Measurements from ENCODE around the gene RAP1GAP2.
"Not testable (repeated sequence)": the region's sequence is repeated elsewhere in the genome, so short reads cannot be mapped to it uniquely, and the experiment has no call there.

Gene RAP1GAP2

DNA sequence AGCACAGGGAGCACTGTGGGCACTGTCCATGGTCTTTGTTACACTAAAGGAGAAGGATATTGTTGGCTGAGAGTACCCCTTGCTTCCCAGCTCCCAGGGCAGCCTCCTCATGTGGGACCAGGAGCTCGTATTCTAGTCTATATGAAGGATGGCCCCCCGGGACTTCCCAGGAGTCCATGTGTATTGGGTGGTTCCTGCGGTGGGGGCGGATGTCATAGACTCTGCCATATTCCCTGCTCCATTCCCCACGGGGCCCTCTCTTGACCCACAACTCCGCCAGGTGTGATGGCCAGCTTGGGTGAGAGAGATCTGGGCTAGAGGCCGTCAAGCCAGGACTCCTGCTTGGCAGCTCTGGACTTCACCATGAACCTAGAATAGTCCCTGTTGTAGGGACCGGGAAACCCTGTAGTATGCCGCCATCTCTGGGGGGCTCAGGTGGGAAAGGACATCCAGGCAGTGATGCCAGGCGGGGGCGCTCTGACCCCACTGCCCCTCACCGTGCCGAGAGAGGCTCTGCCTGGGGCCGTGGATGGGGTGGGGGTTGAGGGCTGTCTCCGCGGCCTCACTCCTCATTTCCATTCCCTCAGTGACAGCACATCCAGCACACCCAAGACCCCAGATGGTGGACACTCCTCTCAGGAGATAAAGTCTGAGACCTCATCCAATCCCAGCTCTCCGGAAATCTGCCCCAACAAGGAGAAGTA is 229.3 kb downstream of the RAP1GAP2 start:
- no peak for DNase-seq (ENCODE audit: low spot score)

DNA sequence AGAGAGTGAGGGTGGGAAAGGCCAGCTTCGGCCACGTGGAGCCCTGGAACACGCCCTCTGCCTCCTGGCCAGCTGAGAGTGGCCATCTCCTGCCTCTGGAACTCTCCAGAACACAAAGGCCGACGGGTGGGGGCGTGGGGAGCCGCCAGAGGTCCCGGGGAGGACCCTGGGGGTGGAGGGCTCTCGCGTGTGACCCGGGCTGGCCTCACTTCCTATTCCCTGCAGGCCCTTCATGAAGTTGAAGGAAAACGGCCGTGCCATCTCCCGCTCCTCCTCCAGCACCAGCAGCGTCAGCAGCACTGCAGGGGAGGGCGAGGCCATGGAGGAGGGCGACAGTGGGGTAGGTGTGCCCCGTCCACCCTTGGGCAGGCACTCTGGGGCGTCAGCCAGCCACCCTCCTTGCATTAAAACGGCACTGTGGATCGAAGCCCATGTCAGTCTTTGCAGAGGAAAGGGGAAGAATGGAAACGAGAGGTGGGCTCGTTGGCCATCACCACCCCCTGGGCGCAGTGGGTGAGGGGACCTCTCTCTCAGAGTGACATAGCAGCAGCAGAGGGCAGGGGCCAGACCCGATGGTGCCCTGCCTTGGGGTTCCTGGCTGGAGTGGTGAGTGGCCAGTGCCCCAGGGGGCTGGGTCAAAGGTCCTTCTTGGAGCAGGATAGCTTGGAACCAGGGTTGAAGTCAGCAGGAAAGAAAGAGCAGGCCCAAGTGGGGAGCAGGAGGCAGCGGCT is 230.1 kb downstream of the RAP1GAP2 start:
- DNase-seq (ENCODE audit: low spot score), result no peak

DNA sequence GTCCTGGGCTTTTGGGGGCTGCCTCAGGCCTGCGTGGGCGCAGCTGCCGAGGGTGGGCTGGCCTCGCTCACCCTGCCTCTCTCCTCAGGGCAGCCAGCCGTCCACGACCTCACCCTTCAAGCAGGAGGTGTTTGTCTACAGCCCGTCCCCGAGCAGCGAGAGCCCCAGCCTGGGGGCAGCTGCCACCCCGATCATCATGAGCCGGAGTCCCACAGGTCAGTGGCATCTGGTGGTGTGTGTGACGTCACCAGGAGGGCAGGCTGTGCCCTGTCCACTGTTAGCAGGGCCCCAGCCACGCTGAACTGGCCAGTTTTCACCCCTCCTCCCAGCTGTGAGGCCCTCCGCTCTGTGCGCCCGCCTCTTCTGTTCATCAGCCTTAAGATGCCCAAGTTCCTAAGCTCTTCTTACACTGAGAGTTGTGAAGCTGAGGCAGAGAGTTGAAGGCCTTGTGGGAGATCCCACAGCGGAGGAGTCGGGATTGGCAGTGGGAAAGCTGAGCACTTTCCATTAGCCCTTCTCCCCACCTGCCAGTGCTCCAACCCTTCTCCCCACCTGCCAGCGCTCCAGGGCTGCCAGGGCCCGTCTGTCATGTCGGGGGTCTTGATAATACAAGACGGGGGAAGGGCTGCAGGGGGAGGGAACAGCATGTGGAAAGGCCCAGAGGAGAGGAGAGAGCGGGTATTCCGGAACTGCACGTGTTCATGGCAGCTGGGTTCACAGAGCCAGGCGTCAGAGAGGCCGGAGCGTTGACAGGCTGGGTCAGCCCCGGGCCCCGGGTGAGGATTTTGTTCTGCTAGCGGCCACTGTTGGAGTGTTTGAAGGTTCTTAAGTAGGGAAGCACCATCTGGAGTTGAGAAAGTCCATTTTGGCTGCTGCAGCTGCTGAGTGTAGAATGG is 230.9 kb downstream of the RAP1GAP2 start:
- no peak for DNase-seq (ENCODE audit: low spot score)

DNA sequence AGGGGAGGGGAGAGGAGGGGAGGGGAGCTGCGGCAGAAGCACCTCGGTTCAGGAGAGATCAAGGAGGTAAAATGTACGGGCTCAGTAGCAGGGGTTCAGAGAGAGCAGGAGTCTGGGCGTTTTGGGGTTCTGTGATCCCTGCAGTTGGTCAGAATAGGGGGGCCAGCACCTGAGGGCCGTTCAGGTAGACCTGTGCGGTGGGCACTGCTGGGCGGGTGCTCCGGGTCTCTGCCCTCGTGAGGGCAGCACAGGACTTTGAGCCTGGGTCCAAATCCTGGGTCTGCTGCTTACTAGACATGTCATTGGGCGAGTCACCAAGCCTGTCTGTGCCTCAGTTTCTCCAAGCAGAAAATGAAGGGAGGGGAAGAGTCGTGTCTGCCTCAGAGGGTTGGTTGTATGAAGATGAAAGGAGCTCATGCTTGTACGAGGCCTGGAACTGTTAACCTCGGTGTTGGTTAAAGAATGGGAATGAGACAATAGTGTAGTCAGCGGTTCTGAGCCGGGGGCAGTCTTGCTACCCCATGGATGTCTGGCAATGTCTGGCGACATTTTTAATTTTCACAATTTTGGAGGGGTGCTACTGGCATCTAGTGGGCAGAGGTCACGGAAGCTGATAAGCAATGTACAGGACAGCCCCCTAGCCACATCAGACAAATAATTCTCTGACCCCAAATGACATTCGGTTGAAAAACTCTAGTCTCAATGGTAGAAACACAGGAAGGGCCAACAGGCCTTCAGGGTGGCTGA is 231.7 kb downstream of the RAP1GAP2 start:
- no peak for DNase-seq (ENCODE audit: low spot score)

DNA sequence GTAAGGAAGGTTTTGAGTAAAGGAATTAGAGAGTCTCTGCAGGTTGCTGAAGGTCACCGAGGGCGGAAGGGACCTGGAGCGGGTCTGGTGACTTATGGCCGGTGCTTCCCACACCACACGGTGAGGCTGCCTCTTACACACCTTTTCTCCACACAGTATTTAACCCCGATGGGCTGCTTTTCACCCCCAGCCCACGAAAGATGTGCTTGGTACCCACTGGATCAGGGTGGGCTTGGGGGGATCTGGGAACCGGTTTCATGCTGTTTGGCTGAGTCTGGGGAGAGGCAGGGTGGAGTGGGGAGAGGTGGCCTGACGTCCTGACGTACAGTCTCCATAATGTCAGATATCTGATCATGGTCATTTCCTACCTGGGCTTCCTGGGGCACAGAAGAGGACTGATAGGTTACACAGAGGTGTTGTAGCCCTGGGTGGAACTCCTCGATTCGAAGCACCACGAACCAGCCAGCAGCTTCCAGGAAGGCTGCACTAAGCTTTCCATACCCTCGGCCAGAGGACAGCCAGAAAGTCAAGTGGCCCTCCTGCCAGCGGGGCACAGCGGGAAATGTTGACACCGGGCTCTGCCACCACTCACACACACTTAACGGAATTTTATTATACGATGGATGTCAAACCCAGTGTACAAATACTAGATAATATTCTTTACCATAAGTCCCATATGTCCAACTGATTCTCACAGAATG is 233.1 kb downstream of the RAP1GAP2 start:
- DNase-seq (ENCODE audit: low spot score), result no peak

DNA sequence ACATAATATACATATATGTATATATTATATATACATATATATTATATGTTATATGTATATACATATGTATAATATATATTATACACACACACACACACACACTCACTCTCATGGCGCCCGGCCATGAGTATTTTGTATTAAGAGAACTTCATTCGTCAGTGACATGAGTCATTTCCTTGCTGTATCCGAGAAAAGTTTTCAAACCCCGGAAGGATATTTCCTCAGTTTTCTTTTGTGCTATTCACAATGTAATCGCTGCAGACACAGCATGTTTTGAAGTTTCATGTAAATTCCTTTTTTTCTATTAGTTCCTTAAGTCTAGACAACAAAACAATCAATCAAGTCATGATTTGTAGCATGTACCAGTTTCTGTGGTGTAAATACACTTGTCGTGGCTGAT is 233.9 kb downstream of the RAP1GAP2 start:
- no peak for DNase-seq (ENCODE audit: low spot score)

DNA sequence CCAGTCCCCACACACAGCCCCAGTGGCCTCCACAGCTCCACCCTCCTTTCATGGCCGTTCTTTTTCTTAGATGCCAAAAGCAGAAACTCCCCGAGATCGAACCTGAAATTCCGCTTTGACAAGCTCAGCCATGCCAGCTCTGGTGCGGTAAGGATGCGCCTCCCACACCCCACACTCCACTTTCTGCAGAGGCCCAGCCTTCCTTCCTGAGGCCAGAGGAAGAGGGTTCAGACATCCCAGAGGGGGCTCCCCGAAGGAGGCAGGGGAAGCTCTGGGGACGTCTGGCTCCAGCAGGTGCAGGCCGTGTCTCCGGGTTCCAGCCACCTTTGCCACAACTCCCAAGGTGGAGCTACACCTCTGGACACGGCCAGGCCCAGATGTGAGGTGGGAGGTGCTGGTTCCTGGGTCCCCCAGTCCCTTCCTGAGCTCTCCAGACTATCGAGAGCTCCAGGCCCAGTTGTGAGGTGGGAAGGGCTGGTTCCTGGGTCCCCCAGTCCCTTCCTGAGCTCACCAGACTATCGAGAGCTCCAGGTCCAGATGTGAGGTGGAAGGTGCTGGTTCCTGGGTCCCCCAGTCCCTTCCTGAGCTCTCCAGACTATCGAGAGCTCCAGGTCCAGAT is 234.7 kb downstream of the RAP1GAP2 start:
- not testable (repeated sequence) for DNase-seq (ENCODE audit: low spot score)

DNA sequence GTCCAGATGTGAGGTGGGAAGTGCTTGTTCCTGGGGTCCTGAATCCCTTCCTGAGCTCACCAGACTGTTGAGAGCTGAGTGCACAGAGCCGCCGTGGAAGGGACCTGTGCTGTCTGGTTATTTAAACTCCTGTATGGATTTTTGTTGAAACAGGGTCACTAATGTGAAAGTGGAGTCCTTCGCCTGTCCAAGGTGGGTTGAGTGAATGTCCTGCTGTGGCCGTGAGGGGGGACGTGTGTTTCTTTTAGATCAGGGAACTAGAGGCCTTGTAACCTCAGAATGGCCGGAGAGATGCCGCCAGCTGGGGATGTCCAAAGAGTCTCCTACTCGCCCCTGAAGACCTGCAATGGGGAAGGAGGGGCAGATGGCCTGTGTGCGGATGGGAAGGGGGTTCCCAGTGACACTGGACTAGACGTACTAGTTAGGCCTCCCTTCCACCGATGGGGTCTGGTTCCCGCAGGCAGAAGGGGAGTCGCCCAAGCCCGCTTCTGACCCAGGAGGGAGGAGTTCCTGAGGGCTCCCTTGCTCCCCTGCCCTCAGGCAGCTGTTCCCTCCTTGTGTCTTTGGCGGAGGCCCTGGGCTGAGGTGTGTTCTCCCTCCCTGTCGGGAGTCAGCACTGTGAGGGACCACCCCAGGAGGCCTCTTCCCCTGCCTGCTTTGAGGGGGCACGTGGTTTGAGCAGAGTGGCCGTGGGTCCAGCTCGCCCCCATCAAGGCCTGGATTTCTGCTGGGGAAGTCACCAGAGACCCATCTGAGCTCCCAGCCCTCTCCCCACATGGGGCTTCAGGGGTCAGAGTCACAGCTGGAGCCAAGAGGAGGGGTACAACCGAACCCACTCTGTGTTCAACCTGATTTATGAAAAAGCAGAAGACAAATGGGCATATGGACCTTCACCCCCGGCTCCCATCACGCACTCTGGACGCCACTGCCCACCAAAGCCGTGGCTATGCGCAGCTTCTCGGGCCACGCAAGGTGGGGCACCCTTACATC is 236.3 kb downstream of the RAP1GAP2 start:
- DNase-seq (ENCODE audit: low spot score), result no peak

DNA sequence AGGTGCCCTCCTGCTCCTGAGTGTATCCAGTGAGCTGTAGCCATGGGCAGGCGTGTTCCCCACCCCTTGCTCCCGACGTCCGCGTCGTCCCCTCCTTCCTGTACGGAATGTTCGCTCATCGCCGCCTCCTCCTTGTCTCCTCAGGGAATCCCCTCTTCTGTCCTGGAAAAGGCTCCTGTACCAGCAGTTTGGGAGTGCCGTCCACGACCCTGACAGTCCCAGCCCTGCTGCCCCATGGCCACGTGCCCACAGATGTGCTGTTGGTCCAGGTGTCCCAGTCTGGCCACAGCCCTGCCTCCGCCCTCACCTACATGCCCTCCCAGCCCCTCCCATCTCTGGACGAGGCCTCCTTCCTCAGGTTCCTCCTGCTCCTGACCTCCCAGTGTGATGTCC is 237.0 kb downstream of the RAP1GAP2 start:
- no peak for DNase-seq (ENCODE audit: low spot score)

DNA sequence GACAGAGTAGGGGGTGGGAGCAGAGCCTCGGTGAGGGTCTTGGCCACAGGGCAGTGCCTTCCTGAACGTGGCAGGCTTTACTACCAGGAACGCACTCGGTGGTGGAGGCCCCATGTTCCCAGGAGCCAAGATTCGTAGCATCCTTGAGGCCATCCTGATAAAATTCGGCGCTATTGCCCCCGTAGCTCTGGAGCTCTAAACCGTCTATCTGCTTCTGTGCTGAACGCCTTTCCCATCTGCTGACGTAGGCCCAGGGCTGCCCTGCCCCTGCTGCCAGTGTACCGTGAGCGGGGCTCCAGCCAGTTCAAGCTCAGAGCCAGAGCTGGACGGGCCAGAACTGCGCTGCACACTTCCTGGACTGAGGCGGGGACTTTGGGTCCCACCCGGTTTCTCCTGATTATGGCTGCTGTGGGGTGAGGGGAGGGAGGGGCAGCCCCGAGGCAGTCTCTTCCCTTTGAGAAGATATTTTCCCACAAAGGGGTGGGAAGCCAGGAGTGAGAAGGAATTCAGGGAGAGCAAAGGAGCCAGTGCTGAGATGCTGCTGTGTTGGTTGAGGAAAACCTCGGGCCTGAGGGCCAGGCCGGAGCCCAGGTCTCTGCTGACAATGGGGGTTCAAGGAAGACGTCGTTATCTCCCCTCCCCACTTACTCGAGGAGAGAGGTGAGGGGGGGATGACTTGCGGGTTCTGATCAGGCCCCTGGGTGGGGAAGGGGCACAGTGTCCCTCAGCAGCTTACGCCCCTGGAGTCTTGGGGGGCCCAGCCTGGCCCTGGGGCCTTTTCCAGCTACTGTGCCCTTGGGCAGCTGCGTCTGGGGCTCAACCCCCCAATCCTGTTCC is 237.7 kb downstream of the RAP1GAP2 start:
- no peak for DNase-seq (ENCODE audit: low spot score)

DNA sequence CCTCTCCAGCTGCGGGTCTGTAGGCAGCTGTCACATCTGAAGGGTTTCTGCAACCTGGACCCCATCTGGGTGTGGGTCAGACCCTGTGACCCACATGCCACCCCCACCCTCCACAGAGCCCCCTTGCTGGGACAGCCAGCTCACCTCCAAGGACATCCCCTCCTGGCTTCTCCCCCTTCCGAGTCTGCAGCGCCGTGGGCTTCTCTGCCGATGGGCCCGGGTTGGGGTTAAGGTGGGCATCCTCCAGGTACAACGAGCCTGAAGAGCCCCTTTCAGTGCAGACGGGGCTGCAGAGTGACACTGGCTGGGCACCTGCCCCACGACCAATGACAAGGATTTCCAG is 238.3 kb downstream of the RAP1GAP2 start:
- DNase-seq (ENCODE audit: low spot score), result no peak

DNA sequence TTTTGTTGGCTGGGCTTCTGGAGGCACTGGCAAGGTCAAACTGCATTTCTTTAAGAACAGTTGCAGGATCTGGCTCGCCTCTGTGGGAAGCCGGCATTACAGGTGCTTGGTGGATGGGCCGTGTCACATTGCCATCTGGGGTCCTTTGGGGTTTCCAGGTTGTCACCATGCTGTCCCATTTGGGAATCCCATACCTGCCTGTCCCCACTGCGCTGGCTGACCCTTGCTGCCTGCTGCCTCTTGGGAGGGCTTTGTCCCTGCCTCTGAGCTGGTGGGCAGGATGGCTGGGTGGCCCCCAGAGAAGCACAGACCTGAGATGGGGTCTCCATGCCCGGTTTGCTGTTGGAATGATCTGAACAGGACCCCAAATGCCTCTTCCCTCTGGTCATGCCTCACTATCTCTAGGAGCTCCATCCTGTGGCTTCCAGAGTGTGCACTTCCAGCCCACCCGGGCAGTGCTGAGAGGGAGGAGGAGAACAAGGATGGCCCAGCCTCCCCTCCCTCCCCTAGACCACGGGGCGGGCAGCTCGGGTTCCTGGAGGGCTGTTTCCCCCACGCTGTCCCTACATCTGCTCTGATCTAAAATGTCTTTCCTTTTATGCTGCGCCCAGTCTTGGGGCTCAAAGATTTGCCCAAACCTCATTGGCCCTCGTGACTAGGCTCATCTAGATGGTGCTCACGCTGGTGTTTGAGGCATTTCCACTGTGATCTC is 239.2 kb downstream of the RAP1GAP2 start:
- no peak for DNase-seq (ENCODE audit: low spot score)

DNA sequence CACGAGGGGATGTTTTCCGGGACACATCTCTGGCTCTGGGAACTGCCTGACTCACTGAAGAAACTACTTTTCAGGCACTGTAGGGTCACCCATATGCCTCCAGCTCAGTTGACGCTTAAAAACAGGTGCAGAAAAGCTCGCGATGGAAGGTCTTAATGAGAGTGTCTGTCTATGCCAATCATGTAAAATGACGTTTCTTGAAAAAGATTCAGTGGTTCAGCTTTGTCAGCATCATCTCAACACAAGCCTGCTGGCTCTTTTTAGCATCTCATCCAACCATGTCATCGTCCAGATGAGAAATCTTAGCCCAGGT is 239.7 kb downstream of the RAP1GAP2 start:
- no peak for DNase-seq (ENCODE audit: low spot score)

DNA sequence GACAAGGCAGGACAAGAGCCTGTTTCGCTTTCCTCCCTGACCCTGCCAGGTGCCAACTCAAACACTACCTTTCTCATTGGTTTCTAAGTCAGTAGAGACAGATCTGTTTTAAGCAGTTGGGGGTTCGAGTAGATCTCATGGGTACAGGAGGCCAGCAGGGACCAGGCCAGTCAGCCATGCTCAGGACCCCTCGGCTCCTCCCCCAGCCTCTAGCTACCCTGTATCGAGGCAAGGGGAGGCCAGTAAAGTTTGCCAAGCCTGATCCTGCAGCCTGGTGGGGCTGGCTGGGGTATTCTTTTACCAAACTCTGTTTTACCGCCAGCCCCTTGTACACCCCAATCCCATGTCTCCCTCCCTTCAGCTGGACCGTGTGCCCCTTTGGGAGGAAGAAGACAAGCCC is 240.6 kb downstream of the RAP1GAP2 start:
- no peak for DNase-seq (ENCODE audit: low spot score)

DNA sequence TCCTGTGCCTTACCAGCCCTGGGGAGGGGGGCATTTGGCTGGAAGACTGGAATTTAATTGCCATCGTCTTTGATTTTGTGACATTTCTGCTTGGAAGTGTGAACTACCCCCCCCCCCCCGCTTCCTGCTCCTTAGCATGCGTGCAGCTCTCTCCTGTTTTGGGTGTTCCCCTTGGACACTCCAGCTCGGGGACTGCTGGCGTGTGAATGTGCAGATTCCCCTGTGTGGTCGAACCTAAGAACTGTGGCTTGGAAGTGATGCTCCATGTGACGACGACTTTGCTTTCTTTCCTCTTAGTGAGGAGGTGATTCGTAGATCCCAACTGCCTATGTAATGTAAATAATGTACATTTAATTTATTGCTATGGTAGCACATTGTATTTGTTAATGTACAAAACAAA is 241.0 kb downstream of the RAP1GAP2 start:
- no peak for DNase-seq (ENCODE audit: low spot score)

DNA sequence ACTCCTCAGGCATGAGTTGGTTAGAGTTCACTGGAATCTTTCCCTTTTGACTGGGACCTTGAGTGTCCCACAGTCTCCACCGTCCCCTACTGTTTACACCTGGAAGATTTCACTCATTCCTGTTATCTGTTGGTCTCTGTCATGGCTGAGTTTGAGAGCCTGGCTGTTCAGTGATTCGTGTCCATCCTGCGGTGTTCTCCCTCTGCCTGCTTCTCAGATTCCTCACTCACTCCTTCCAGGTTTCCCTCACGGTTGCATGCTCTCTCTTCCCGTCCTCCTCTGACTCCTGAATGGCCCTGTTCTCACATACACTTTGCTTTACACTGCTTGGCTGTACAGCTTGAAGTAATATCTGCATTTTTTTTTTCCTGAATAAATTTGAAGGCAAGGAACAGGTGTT is 242.7 kb downstream of the RAP1GAP2 start:
- no peak for DNase-seq (ENCODE audit: low spot score)

DNA sequence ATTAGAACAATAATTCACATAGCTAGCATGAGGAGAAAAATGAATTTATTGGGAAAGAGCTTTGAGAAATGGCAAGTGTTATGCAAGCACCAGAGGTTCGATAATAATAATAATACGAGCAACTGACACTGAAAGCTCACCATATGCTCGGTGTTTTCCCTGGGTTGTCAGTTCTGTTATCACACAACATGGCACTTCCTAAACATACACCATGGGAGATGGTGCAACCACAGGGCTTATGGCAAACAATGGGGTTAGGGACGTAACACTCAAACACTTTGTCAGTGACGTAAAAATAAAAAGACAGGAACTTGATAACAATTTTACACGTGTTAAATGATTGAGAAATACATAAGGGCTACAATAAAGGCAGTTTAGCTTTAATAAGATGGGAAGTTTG is 243.5 kb downstream of the RAP1GAP2 start:
- DNase-seq (ENCODE audit: low spot score), result no peak

DNA sequence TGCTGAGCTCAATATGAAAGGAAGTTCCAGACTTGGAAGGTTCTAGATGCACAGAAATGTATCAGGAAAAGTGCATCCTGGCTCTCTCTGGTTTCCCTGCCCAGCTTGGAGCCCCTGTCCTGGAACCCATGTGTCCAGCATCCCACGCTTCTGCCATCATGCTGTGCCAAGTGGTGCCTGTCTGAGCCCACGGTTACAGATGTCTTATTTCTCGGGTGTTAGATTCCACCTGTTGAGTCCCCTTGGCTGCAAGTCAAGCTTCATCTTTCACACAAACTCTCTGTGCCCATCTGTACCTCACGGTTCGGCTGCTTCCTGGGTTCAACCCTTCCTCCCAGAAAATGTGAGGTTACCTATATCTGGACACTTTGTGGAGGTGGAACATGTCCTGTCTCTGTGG is 244.6 kb downstream of the RAP1GAP2 start:
- no peak for DNase-seq (ENCODE audit: low spot score)
